Trophoblast cell (in vitro differentiated cells and primary cell): ENCODE results near the gene KIAA2012.

ENCODE experiments used
- DNase-seq, 2 donors: peaks; one replicate each; pipeline ENCODE4 v3.0.0-alpha.2; 2016
- H2AFZ ChIP-seq: 2 replicates; pipeline ENCODE4 v1.6.1; 2013; ENCODE audit warnings: low read length, moderate library complexity, mild to moderate bottlenecking; ENCODE audit not compliant: insufficient read depth, poor library complexity
- H2AK5ac ChIP-seq: 2 replicates; pipeline ENCODE4 v1.6.1; 2013; ENCODE audit warnings: mild to moderate bottlenecking, low read length
- H2BK120ac ChIP-seq: 2 replicates; pipeline ENCODE4 v1.6.1; 2013; ENCODE audit warnings: low read length, mild to moderate bottlenecking, moderate library complexity; ENCODE audit not compliant: insufficient read depth, poor library complexity
- H2BK12ac ChIP-seq: 2 replicates; pipeline ENCODE4 v1.6.1; 2013; ENCODE audit warnings: mild to moderate bottlenecking, low read length, moderate library complexity
- H2BK5ac ChIP-seq: 2 replicates; pipeline ENCODE4 v1.6.1; 2013; ENCODE audit warnings: low read length, low read depth, moderate library complexity, mild to moderate bottlenecking; ENCODE audit not compliant: poor library complexity
- H3K14ac ChIP-seq: 2 replicates; pipeline ENCODE4 v1.6.1; 2013; ENCODE audit warnings: mild to moderate bottlenecking, low read length
- H3K18ac ChIP-seq: 2 replicates; pipeline ENCODE4 v1.6.1; 2013; ENCODE audit warnings: mild to moderate bottlenecking, low read length
- H3K23ac ChIP-seq: 2 replicates; pipeline ENCODE4 v1.6.1; 2013; ENCODE audit warnings: low read length
- H3K27ac ChIP-seq: 2 replicates; pipeline ENCODE4 v1.5.1; 2013; ENCODE audit warnings: low read depth, mild to moderate bottlenecking, inconsistent platforms, low read length, moderate library complexity
- H3K27me3 ChIP-seq: 2 replicates; pipeline ENCODE4 v1.6.1; 2013; ENCODE audit warnings: inconsistent platforms, mild to moderate bottlenecking, low read length, moderate library complexity; ENCODE audit not compliant: insufficient read depth
- H3K36me3 ChIP-seq, 2 experiments: 1 replicate in 1 of 2; 2 replicates in 1 of 2; pipeline ENCODE4 v1.6.1; 2013; ENCODE audit warnings: low read length in 2 of 2, mild to moderate bottlenecking in 2 of 2, moderate library complexity in 1 of 2; ENCODE audit not compliant: insufficient read depth in 2 of 2, control insufficient read depth in 1 of 2
- H3K4ac ChIP-seq: 2 replicates; pipeline ENCODE4 v1.6.1; 2013; ENCODE audit warnings: low read depth, mild to moderate bottlenecking, low read length, moderate library complexity
- H3K4me1 ChIP-seq, 2 experiments: 1 replicate in 1 of 2; 2 replicates in 1 of 2; pipeline ENCODE4 v1.6.1; 2013; ENCODE audit warnings: low read length in 2 of 2, mild to moderate bottlenecking in 2 of 2, moderate library complexity in 1 of 2; ENCODE audit not compliant: insufficient read depth in 2 of 2, control insufficient read depth in 1 of 2
- H3K4me2 ChIP-seq: 2 replicates; pipeline ENCODE4 v1.6.1; 2013; ENCODE audit warnings: inconsistent platforms, mild to moderate bottlenecking, low read length, moderate library complexity
- H3K4me3 ChIP-seq: 2 replicates; pipeline ENCODE4 v1.5.1; 2013; ENCODE audit warnings: mild to moderate bottlenecking, low read depth, low read length, inconsistent platforms
- H3K79me1 ChIP-seq: one replicate; pipeline ENCODE4 v1.6.1; 2013; ENCODE audit warnings: low read length
- H3K79me2 ChIP-seq: 2 replicates; pipeline ENCODE4 v1.6.1; 2013; ENCODE audit warnings: low read length, mild to moderate bottlenecking; ENCODE audit not compliant: control insufficient read depth, insufficient read depth, poor library complexity
- H3K9ac ChIP-seq: 2 replicates; pipeline ENCODE4 v1.6.1; 2013; ENCODE audit warnings: mild to moderate bottlenecking, low read length
- H3K9me3 ChIP-seq: 2 replicates; pipeline ENCODE4 v1.6.1; 2013; ENCODE audit warnings: low read depth, mild to moderate bottlenecking, control low read depth, inconsistent platforms, low read length; ENCODE audit not compliant: insufficient read depth
- H4K12ac ChIP-seq: 2 replicates; pipeline ENCODE4 v1.6.1; 2013; ENCODE audit warnings: low read depth, mild to moderate bottlenecking, low read length, moderate library complexity
- H4K8ac ChIP-seq: 2 replicates; pipeline ENCODE4 v1.6.1; 2013; ENCODE audit warnings: low read depth, mild to moderate bottlenecking, low read length, moderate library complexity
- H4K91ac ChIP-seq: one replicate; pipeline ENCODE4 v1.6.1; 2013; ENCODE audit warnings: low read depth, mild to moderate bottlenecking, low read length, moderate library complexity
- WGBS: extraction: QIAGEN DNeasy Blood & Tissue Kit; methylation state at CpG from one replicate; pipeline ENCODE4 v1.1.7; 2013; ENCODE audit warnings: missing lambda C conversion rate; ENCODE audit not compliant: insufficient read length, insufficient coverage; ENCODE audit errors: extremely low coverage; 5-methylcytosine and 5-hydroxymethylcytosine counted together

KIAA2012 gene

GRCh38 chr2:202172439-202173211, 99.6 kb downstream of the KIAA2012 start:
- no peaks in the 10 kb centered on the region for H3K9me3 ChIP-seq
- H4K12ac ChIP-seq = no peak overlapping the region
- H2BK120ac ChIP-seq = no peak overlapping the region
- no peak overlapping the region for H3K4me3 ChIP-seq
- DNase-seq = no peak
- H3K14ac ChIP-seq = no peak overlapping the region
- H3K18ac ChIP-seq = no peak overlapping the region
- no peaks in the 10 kb centered on the region for H3K79me2 ChIP-seq
- H3K27me3 ChIP-seq = peaks cover 4% of the 10 kb centered on the region
- no peak overlapping the region for H2AK5ac ChIP-seq
- no peak overlapping the region for H3K27ac ChIP-seq
- no peak overlapping the region for H3K4ac ChIP-seq
- no peak overlapping the region for H2BK5ac ChIP-seq
- no peak overlapping the region for H3K9ac ChIP-seq
- no peak overlapping the region for H2AFZ ChIP-seq
- H3K4me2 ChIP-seq = no peak overlapping the region
- no peak overlapping the region for H3K23ac ChIP-seq
- H4K91ac ChIP-seq = no peak overlapping the region
- H3K4me1 ChIP-seq = no peaks in the 10 kb centered on the region
- no CpG with 5 or more reads among the region's 6 CpGs for WGBS
- no peaks in the 10 kb centered on the region for H3K36me3 ChIP-seq
- no peak overlapping the region for H2BK12ac ChIP-seq
- no peak overlapping the region for H4K8ac ChIP-seq
- no peaks in the 10 kb centered on the region for H3K79me1 ChIP-seq

GRCh38 chr2:202178346-202178958, 105.4 kb downstream of the KIAA2012 start:
- H3K18ac ChIP-seq = no peak overlapping the region
- no peak overlapping the region for H2BK120ac ChIP-seq
- H3K4me1 ChIP-seq = no peaks in the 10 kb centered on the region
- H2AFZ ChIP-seq = no peak overlapping the region
- H4K91ac ChIP-seq = no peak overlapping the region
- H3K79me2 ChIP-seq = no peaks in the 10 kb centered on the region
- no CpG with 5 or more reads among the region's 7 CpGs for WGBS
- H3K27me3 ChIP-seq = no peaks in the 10 kb centered on the region
- H3K14ac ChIP-seq = no peak overlapping the region
- H2BK12ac ChIP-seq = no peak overlapping the region
- no peak overlapping the region for H3K23ac ChIP-seq
- DNase-seq = peak; percentile 60 to 89
- H3K9ac ChIP-seq = no peak overlapping the region
- no peak overlapping the region for H3K27ac ChIP-seq
- H3K9me3 ChIP-seq = no peaks in the 10 kb centered on the region
- H2BK5ac ChIP-seq = no peak overlapping the region
- H3K36me3 ChIP-seq = no peaks in the 10 kb centered on the region
- H4K12ac ChIP-seq = no peak overlapping the region
- H2AK5ac ChIP-seq = no peak overlapping the region
- H3K4me3 ChIP-seq = no peak overlapping the region
- H3K4me2 ChIP-seq = no peak overlapping the region
- H3K79me1 ChIP-seq = no peaks in the 10 kb centered on the region
- H3K4ac ChIP-seq = no peak overlapping the region
- no peak overlapping the region for H4K8ac ChIP-seq

GRCh38 chr2:202184557-202184956, 111.5 kb downstream of the KIAA2012 start:
- Histone ChIP-seq H2AK5ac (no peak overlapping the region), H3K27ac (no peak overlapping the region), H3K14ac (no peak overlapping the region), H3K36me3 (no peaks in the 10 kb centered on the region), H4K91ac (no peak overlapping the region), H3K9ac (no peak overlapping the region), H3K4ac (no peak overlapping the region), H2BK120ac (no peak overlapping the region), H3K79me1 (no peaks in the 10 kb centered on the region), H4K12ac (no peak overlapping the region), H3K4me2 (no peak overlapping the region), H3K4me1 (no peaks in the 10 kb centered on the region), H3K23ac (no peak overlapping the region), H3K9me3 (no peaks in the 10 kb centered on the region), H3K79me2 (no peaks in the 10 kb centered on the region), H2BK5ac (no peak overlapping the region), H3K18ac (no peak overlapping the region), H2BK12ac (no peak overlapping the region), H2AFZ (no peak overlapping the region), H3K27me3 (no peaks in the 10 kb centered on the region), H4K8ac (no peak overlapping the region), H3K4me3 (no peak overlapping the region)
- WGBS = no CpG with 5 or more reads among the region's 2 CpGs
- no peak for DNase-seq

GRCh38 chr2:202185156-202185555, 112.1 kb downstream of the KIAA2012 start:
- no peak overlapping the region for H4K8ac ChIP-seq
- H3K79me2 ChIP-seq = no peaks in the 10 kb centered on the region
- H3K18ac ChIP-seq = no peak overlapping the region
- H3K9ac ChIP-seq = no peak overlapping the region
- H3K4me2 ChIP-seq = no peak overlapping the region
- no peak overlapping the region for H3K14ac ChIP-seq
- no peaks in the 10 kb centered on the region for H3K9me3 ChIP-seq
- no peak overlapping the region for H2BK120ac ChIP-seq
- no peaks in the 10 kb centered on the region for H3K4me1 ChIP-seq
- no peaks in the 10 kb centered on the region for H3K36me3 ChIP-seq
- H4K12ac ChIP-seq = no peak overlapping the region
- DNase-seq = no peak
- H2AFZ ChIP-seq = no peak overlapping the region
- H4K91ac ChIP-seq = no peak overlapping the region
- no peaks in the 10 kb centered on the region for H3K79me1 ChIP-seq
- no peak overlapping the region for H2BK12ac ChIP-seq
- H3K27ac ChIP-seq = no peak overlapping the region
- H3K4me3 ChIP-seq = no peak overlapping the region
- H3K23ac ChIP-seq = no peak overlapping the region
- no peak overlapping the region for H3K4ac ChIP-seq
- no CpG with 5 or more reads among the region's 6 CpGs for WGBS
- no peak overlapping the region for H2BK5ac ChIP-seq
- no peak overlapping the region for H2AK5ac ChIP-seq
- H3K27me3 ChIP-seq = no peaks in the 10 kb centered on the region
